NOMO-1 (cell line): Measurements from ENCODE around the gene SLC25A39.
"Not testable (repeated sequence)": the region's sequence is repeated elsewhere in the genome, so short reads cannot be mapped to it uniquely, and the experiment has no call there.

ENCODE experiments used
- DNase-seq, 2 experiments: peaks; one replicate each; lab custom pipeline; 2025; ENCODE audit not compliant: unreplicated experiment in 2 of 2; lab: John Stamatoyannopoulos, UW

The SLC25A39 gene

DNA sequence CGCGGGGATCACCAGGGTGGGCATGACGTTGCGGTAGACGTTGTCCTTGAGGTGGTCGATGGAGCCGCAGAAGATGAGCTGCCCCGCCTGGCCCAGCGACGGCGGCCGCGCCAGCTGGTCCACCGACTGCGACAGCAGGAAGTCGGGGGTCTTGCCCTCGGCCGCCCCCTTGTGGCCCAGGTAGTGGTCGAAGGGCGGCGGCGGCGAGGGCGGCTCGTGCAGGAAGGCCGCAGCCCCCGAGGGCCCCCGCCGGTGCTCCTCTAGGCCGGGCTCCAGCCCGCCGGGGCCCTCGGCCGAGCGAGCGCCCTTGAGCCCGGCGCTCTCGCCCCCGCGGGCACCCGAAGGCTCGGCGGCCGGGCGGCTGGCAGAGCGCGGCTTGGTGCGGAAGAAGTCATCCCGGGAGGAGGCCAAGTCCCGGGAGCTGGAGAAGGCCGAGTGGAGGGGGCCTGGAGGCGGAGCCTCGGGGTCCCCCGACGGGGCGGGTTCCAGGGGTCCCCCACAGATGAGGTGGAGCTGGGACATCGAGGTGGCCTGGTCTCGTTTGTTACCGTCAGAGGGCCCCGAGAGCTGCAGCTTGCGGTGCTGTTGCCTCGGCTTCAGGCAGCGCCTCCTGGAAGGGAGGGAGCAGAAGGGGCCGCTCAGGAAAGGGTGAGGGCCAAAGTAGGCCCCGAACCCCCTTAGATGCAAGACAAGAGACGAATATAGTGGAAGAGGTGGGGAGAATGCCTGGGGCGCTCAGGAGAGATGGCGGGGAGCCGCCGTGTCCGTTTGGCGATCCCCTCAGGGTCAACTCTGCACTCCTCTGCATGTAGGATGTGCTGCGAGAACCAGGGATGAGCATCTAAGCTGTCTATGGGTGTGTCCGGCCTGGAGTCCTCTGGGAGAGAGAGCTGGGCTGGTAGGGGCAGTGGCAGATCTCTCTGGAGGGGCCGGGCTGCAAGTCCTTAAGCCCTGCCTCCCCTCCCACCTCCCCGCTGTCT is 30.2 kb upstream of the SLC25A39 start:
- peak; percentile 26 to 29 for DNase-seq

DNA sequence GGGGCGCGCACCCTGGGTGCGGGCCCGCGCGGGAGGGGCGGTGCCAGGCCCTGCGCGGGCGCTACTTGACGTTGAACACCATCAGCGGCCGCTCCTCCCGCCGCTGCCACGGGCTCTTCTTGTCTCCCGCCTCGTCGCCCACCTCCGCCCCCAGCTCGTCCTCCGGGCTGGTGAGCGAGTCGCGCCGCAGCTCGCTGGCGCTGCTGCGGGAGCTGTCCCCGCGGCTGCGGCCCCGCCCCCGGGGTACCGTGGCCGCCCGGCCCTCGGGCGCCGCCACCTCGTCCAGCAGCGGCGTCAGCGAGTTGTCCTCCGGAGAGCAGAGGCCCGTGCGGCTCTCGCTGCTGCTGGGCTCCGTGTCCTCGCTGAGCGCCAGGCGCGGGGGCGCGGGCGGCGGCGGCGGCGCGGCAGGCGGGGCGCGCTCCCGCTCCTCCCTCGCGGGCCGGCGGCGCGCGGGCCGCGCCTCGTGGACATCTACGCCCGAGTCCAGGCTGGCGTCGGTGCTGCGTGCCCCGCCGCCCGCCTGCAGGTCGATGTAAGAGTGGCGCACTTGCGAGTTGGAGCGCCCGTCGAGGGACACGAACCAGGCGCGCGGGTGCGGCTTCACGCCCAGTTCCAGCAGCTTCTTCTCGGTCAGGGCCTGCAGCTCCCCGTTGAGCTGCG is 29.2 kb upstream of the SLC25A39 start:
- DNase-seq: no peak

- no peak for DNase-seq
Observed at GRCh38 chr17:44352828-44353671, 28.4 kb upstream of the SLC25A39 start.

- DNase-seq: no peak
Observed at GRCh38 chr17:44351961-44352827, 27.6 kb upstream of the SLC25A39 start.

DNA sequence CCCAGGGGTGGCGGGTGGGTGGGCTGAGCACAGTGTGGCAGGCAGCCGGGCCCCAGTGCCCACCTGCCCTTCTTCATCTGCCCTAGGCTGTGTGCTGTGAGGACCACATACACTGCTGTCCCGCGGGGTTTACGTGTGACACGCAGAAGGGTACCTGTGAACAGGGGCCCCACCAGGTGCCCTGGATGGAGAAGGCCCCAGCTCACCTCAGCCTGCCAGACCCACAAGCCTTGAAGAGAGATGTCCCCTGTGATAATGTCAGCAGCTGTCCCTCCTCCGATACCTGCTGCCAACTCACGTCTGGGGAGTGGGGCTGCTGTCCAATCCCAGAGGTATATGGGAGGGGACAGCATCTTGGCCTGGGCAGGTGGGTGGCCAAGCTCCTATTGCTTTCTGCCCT is 26.8 kb upstream of the SLC25A39 start:
- DNase-seq: no peak

- DNase-seq: peak; percentile 16 to 50
Observed at GRCh38 chr17:44350733-44351226, 26.2 kb upstream of the SLC25A39 start.

- no peak for DNase-seq
Observed at GRCh38 chr17:44349553-44350070, 25.0 kb upstream of the SLC25A39 start.

DNA sequence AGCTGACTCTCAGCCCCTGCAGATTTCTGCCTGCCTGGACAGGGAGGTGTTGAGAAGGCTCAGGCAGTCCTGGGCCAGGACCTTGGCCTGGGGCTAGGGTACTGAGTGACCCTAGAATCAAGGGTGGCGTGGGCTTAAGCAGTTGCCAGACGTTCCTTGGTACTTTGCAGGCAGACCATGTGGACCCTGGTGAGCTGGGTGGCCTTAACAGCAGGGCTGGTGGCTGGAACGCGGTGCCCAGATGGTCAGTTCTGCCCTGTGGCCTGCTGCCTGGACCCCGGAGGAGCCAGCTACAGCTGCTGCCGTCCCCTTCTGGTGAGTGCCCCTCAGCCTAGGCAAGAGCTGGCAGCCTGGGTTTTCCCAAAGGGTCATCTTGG is 24.4 kb upstream of the SLC25A39 start:
- DNase-seq: no peak

DNA sequence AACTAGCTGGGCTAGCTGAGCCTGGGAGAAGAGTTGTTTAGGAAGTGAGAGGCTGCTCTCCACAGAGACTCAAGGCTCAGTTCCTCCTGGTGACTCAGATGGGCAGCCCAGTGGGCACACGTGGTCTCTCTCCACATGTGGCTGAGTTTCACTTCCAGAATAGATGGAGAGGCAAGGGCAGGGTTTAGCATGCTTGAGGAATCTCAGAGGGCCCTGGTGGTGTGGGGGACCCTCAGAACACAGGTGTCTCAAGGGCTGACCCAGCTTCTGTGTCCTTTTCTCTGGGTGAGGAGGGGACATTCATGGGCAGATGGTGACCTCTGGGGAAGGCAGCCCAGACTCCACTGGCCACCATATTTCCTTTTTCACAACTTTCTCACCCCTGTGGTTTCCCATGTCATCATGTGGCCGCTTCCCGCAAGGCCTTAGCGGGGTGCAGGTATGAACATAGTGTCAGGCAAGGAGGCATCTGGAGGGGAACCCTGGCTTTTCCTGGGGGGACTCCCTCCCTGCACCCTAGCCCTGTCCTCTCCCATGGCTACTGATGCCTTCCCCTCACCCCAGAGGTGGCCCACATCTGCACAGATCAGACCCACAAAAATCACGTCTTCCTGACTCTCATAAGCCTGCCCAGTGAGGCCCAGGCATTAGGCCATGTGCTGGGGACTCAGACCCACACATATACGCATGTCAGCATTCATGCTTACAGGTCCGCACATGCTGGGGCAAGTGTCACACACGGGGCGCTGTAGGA is 23.8 kb upstream of the SLC25A39 start:
- DNase-seq: peak; percentile 90 to 98

- DNase-seq: not testable (repeated sequence)
Observed at GRCh38 chr17:44347206-44348055, 22.8 kb upstream of the SLC25A39 start.

GRCh38 chr17:44346064-44346844 is 21.6 kb upstream of the SLC25A39 start:
- DNase-seq: no peak

GRCh38 chr17:44345454-44346026 is 20.9 kb upstream of the SLC25A39 start:
- peak; percentile 23 to 35 for DNase-seq

DNA sequence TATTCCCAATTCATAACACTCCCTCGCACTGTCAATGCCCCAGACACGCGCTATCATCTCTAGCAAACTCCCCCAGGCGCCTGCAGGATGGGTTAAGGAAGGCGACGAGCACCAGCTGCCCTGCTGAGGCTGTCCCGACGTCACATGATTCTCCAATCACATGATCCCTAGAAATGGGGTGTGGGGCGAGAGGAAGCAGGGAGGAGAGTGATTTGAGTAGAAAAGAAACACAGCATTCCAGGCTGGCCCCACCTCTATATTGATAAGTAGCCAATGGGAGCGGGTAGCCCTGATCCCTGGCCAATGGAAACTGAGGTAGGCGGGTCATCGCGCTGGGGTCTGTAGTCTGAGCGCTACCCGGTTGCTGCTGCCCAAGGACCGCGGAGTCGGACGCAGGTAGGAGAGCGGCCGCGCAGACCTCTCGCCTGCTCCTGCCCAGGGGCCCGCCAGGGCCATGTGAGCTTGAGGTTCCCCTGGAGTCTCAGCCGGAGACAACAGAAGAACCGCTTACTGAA is 20.4 kb upstream of the SLC25A39 start, which contains the start of gene GRN:
TSS of gene GRN (plus strand) at position 364 of the 515 bp plus-strand sequence. CDS start 3,863 bp downstream, outside the sequence.
- DNase-seq: peak; percentile 97 to 98

GRCh38 chr17:44343510-44344209 is 19.0 kb upstream of the SLC25A39 start:
- DNase-seq: no peak

DNA sequence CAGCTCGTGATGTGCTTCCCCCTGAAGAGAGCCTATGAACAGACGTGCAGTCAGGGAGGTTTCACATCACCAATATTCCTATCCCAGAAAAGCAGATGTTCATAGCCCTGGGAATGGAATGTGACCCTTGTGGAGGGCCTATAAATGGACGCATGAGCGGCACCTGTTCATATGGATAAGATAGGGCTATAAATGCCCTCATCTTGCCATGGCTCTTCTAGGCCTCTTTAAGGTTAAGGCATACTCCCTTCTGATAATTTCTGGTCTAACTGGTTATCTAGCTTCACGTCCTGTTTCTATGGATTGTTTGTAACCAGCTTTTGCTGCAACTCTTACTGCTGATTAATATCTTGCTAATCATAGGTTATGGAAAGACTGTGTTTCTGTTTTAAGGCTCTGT is 15.9 kb upstream of the SLC25A39 start:
- DNase-seq: not testable (repeated sequence)

DNA sequence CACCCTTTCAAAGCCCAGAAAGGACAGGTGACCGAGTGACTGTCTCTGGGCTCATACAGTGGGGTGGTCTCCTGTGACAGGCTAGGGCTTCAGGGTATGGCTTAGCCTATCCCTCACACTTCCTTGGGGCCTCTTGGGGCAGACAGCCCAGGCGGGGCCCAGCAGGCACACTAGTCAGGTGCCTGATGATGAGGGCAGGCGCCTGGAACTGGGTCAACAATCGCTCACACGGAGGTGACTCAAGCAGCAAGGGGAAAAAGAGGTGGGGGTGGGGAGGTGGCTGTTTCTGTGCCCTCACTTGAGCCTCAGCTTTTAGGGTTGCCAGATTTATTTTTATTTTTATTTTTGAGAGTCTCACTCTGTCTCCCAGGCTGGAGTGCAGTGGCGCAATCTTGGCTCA is 14.1 kb upstream of the SLC25A39 start:
- no peak for DNase-seq
